ENCODE measurements around the gene IL2RG.

The IL2RG gene

DNA sequence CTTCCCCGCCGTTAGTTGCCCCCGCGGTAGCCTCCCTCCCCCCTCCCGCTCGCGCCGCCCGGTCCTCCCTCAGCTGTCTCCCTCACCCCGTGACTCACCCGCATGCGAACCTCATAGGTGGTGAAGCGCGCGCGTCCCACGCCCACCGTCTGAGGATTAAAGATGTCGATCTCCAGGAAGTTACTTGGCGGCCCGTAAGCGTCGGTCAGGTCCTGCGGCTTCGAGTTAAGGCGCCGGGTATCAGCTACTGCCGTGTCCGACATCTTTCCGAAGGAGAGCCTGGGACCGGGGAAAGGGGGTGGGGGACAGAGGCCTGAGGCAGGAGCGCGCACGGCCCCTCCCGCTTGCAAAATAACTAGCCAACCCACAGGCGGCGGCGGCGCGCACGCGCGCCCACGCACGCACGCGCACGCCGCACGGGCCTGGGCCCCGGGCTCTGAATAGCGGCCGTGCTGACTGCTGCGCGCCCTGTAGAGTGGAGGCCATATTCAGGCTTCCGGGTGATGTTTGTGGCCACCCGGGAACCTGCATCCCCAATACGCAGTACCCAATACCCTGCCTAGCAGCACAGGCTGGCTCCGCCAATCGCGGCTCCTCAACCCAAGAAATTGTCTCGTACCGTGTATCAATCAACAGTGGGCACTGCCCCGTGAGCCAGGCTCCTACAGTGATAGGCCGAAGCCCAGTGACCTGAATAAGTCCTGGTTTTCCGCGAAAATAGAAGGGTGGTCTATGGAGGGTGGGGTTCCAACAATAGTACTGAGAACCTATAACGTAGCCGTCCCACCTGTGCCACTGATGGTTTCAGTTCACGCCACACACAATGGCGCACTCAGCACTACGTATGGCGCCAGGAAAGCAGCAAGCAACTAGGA lies 43.1 kb downstream of the IL2RG start, which contains the start of gene SNX12:
Gene SNX12 (minus strand): TSS at position 291 of the 875 bp plus-strand sequence. CDS start 28 bp downstream, at position 263.
- no peak for TF ChIP-seq GATA3 (IDR thresholded peaks at IDR 0.05; ENCODE audit: low read depth, low read length)
- TF ChIP-seq GATA2 (IDR thresholded peaks at IDR 0.05; ENCODE audit: low read depth, low read length): 0 out of 2 replicates have a peak, but pooled peaks have one; percentile 18

DNA sequence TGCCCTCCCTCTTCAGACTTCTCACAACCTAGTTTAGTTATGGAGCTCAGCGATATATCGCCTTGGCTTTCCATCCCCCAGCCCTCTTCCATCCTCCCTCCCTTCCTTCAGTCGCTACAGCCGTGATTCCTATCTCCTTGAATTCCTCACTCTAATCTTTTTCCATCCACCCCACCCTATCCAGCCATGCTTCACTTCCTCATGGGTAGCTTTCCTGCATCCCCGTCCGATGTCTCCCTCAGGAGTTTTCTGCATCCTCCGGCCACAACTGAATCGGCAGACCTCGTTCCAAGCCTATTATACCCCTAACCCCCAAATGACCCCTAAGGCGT lies 43.7 kb downstream of the IL2RG start:
- TF ChIP-seq GATA3 (IDR thresholded peaks at IDR 0.05; ENCODE audit: low read depth, low read length): no peak
- TF ChIP-seq GATA2 (IDR thresholded peaks at IDR 0.05; ENCODE audit: low read depth, low read length): no peak

DNA sequence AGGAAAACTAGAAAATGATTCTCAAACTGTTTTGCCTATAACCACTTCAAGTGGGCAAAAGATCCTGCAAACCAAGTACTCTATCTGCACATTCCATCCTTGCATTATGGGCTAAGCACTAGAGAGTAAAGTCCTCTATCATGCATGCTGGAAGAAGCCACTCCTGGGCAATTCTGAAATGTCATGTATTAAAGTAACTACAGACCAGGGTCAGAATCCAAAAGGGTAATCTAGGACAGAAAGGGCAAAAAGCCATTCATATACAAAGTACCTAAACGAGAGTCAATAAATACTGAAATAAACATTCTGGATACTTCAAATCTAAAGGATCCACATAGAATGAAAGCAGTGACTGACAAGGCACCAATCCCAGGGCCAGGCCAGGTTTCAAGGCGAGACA lies 44.3 kb downstream of the IL2RG start:
- TF ChIP-seq GATA3 (IDR thresholded peaks at IDR 0.05; ENCODE audit: low read depth, low read length): no peak

DNA sequence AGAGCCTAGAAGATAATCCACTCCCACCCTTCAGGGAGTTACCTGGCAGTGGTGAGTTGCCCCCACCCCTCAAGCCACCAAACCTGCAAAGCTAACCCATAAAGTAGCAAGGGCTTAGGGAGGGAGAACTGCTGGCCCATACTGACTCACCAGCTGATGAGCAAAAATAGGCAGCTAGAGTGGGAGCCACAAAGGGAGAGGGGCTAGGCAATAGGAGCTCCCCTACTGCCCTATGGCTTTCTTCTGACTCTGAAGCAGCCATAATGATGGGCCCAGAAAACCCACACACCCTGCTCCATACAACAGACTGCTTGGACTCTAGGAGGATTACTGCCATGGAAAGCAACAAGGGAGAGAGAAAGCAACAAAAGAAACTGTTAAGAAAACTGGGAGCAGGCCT lies 51.2 kb downstream of the IL2RG start:
- TF ChIP-seq GATA3 (IDR thresholded peaks at IDR 0.05; ENCODE audit: low read depth, low read length) (no peak), GATA2 (IDR thresholded peaks at IDR 0.05; ENCODE audit: low read depth, low read length) (no peak)

DNA sequence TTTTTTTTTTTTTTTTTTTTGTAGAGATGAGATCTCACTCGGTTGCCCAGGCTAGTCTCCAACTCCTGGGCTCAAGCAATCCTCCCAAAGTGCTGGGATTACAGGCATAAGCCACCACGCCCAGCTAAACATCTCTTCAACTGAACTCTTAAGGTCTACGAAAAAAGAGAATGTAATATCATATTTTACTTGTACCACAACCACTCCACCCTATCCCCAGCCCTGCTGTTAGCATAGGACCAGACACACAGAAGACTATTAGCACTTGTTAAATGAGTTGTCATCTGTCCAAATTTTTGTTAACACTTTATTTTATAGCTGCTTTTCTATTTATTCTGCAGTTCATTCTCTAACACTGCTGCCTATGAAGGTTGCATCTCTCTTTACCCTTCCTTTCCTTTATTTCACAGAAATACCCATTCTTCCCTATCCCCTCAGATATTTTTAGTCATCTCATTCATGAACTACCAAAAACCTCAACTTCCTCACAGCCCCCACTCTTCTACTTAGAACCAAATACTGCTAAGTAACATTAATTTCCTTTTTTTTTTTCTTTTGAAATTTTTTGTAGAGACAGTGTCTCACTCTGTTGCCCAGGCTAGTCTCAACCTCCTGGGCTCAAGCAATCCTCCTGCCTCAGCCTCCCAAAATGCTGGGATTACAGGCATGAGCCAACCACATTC lies 53.4 kb downstream of the IL2RG start:
- TF ChIP-seq GATA2 (IDR thresholded peaks at IDR 0.05; ENCODE audit: low read depth, low read length): no peak
- no peak for TF ChIP-seq GATA3 (IDR thresholded peaks at IDR 0.05; ENCODE audit: low read depth, low read length)

All from SH-SY5Y (cell line).